ENCODE results near the gene CDCP1.
A peak's percentile ranks its signal among the peaks of the same experiment; 100 is the strongest.
"Not testable (repeated sequence)": the region's sequence is repeated elsewhere in the genome, so short reads cannot be mapped to it uniquely, and the experiment has no call there.

CDCP1 gene

GRCh38 chr3:45148921-45149320, 2.7 kb upstream of the CDCP1 start:
- DNase-seq = no peak
- H3K4me1 Mint-ChIP-seq = peaks cover 11% of the 10 kb centered on the region
- H3K27ac Mint-ChIP-seq = no peak overlapping the region
- H3K4me3 Mint-ChIP-seq = no peak overlapping the region
- H3K9me3 Mint-ChIP-seq = peaks cover 38% of the 10 kb centered on the region
- H3K27me3 Mint-ChIP-seq (ENCODE audit: low read depth, poor library complexity) = peaks cover 58% of the 10 kb centered on the region
- TF ChIP-seq, protein P1, sequence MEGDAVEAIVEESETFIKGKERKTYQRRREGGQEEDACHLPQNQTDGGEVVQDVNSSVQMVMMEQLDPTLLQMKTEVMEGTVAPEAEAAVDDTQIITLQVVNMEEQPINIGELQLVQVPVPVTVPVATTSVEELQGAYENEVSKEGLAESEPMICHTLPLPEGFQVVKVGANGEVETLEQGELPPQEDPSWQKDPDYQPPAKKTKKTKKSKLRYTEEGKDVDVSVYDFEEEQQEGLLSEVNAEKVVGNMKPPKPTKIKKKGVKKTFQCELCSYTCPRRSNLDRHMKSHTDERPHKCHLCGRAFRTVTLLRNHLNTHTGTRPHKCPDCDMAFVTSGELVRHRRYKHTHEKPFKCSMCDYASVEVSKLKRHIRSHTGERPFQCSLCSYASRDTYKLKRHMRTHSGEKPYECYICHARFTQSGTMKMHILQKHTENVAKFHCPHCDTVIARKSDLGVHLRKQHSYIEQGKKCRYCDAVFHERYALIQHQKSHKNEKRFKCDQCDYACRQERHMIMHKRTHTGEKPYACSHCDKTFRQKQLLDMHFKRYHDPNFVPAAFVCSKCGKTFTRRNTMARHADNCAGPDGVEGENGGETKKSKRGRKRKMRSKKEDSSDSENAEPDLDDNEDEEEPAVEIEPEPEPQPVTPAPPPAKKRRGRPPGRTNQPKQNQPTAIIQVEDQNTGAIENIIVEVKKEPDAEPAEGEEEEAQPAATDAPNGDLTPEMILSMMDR (IDR thresholded peaks at IDR 0.05) = no peak
- H3K36me3 Mint-ChIP-seq (ENCODE audit: low read depth) = no peaks in the 10 kb centered on the region

- Mint-ChIP-seq H3K9me3 (peaks cover 22% of the 10 kb centered on the region), H3K27ac (no peak overlapping the region), H3K4me3 (peak overlapping the region; percentile 79), H3K4me1 (peaks cover 11% of the 10 kb centered on the region), H3K36me3 (ENCODE audit: low read depth) (no peaks in the 10 kb centered on the region), H3K27me3 (ENCODE audit: low read depth, poor library complexity) (peaks cover 83% of the 10 kb centered on the region)
- DNase-seq = no peak
- TF ChIP-seq, protein P1 (IDR thresholded peaks at IDR 0.05) = no peak
Measured at GRCh38 chr3:45145223-45145622, 955 bp downstream of the CDCP1 start.

DNA sequence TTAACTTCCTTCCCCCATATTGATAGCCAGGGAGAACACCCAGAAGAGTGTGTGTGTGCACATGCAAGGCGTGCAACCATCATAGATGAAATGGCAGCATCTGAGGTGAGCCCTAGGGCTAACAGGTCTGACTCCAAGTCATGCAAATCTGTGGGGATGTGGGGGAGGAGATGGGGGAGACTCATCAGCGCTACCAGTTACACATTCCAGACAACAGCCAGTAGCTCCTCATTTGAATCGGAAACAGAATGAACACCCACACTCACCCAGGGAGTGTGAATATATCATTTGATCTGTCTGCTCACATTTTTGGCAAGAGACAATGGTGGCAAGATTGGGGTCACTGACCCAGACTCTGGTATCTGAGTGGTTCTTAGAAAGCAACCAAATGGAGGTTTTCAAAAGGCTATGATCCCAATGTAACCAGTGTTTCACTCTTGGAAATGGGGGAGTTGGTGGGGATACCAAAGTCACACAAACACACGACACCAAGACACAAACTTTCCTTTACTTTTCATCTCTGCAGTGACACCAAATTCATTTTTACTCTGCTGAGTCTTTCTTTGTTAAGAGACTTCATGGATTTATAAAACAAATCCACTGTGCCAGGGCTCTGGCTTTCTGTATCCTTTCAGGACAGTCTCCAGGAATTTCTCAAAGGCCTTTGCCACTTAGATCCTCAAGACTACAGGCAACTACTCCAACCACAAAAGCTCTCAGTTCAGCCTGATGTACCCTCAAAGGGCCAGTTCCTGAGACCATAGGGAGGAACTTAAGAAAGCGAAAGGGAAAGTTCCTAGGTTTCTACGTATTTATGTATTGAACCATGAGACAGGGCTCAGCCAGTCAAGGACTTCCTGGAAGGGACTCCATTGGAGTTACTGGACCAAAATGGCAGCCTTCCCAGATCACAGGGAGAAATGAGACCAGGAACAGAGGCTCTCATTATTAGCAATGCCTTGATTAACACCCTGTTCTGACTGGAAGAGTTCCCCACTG, 2.2 kb downstream of the CDCP1 start:
- peaks cover 16% of the 10 kb centered on the region for H3K4me1 Mint-ChIP-seq
- H3K4me3 Mint-ChIP-seq = no peak overlapping the region
- H3K27ac Mint-ChIP-seq = no peak overlapping the region
- no peaks in the 10 kb centered on the region for H3K36me3 Mint-ChIP-seq (ENCODE audit: low read depth)
- peaks cover 12% of the 10 kb centered on the region for H3K9me3 Mint-ChIP-seq
- TF ChIP-seq, protein P1 (IDR thresholded peaks at IDR 0.05) = no peak
- H3K27me3 Mint-ChIP-seq (ENCODE audit: low read depth, poor library complexity) = peaks cover 76% of the 10 kb centered on the region
- DNase-seq = no peak

DNA sequence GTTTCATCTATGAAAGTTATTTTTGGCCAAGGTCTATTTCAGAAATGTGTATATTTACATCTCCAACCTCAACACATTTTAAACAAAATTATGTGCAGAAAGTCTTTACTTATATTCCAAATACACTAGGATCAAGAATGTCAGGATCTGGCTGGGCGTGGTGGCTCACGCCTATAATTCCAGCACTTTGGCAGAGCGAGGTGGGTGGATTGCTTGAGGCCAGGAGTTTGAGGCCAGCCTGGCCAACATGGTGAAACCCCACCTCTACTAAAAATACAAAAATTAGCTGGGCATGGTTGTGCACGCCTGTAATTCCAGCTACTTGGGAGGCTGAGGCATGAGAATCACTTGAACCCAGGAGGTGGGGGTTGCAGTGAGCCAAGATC, 5.4 kb downstream of the CDCP1 start:
- not testable (repeated sequence) for H3K9me3 Mint-ChIP-seq; H3K36me3 Mint-ChIP-seq (ENCODE audit: low read depth); DNase-seq; H3K4me3 Mint-ChIP-seq; H3K27ac Mint-ChIP-seq
- H3K27me3 Mint-ChIP-seq (ENCODE audit: low read depth, poor library complexity) = peaks cover 44% of the 10 kb centered on the region
- H3K4me1 Mint-ChIP-seq = peaks cover 19% of the 10 kb centered on the region

GRCh38 chr3:45140141-45140769, 5.9 kb downstream of the CDCP1 start:
- no peak for DNase-seq
- Mint-ChIP-seq H3K27ac (no peak overlapping the region), H3K36me3 (ENCODE audit: low read depth) (no peaks in the 10 kb centered on the region), H3K4me1 (peaks cover 18% of the 10 kb centered on the region), H3K27me3 (ENCODE audit: low read depth, poor library complexity) (peaks cover 39% of the 10 kb centered on the region), H3K9me3 (peaks cover 10% of the 10 kb centered on the region), H3K4me3 (no peak overlapping the region)
- TF ChIP-seq, protein P1 (IDR thresholded peaks at IDR 0.05) = no peak

- no peak for DNase-seq
- Mint-ChIP-seq H3K9me3 (peaks cover 10% of the 10 kb centered on the region), H3K4me3 (no peak overlapping the region), H3K27ac (no peak overlapping the region), H3K27me3 (ENCODE audit: low read depth, poor library complexity) (peaks cover 32% of the 10 kb centered on the region), H3K36me3 (ENCODE audit: low read depth) (no peaks in the 10 kb centered on the region), H3K4me1 (peaks cover 15% of the 10 kb centered on the region)
- TF ChIP-seq, protein P1 (IDR thresholded peaks at IDR 0.05) = no peak
Measured at GRCh38 chr3:45139372-45140140, 6.6 kb downstream of the CDCP1 start.
